Rectal smooth muscle tissue (tissue), 1 donor: ENCODE results near the gene PREP.

Source experiments
- H3K27ac ChIP-seq: one replicate; pipeline ENCODE4 v1.7.0; 2013; ENCODE audit warnings: low read depth, low read length, inconsistent platforms
- H3K27me3 ChIP-seq: one replicate; pipeline ENCODE4 v1.7.0; 2013; ENCODE audit warnings: low read length; ENCODE audit not compliant: control insufficient read depth, insufficient read depth
- H3K36me3 ChIP-seq: one replicate; pipeline ENCODE4 v1.7.0; 2013; ENCODE audit warnings: low read length; ENCODE audit not compliant: control insufficient read depth, insufficient read depth
- H3K4me1 ChIP-seq: one replicate; pipeline ENCODE4 v1.7.0; 2013; ENCODE audit warnings: low read length; ENCODE audit not compliant: control insufficient read depth, insufficient read depth
- H3K4me3 ChIP-seq: one replicate; pipeline ENCODE4 v1.7.0; 2013; ENCODE audit warnings: low read length
- H3K9ac ChIP-seq: one replicate; pipeline ENCODE4 v1.7.0; 2013; ENCODE audit warnings: low read length

Gene PREP

DNA sequence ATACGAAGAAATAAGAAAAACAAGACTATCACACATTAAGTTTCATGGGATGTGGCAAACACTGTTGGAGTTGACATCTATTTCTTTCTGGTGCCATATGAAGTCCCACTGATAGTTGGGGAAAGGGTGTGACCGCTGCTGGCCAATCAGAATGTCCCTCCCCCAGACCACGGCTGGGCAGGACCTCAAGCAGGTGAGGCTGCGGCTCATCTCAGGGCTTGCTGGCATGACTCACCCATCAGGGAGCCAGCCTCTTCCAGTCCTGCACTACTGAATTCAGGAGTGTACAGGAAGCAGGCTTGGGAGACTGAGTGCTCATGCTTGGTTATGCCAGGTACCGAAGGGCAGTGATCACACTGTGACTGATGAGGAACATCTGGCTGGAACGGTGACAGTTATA is 18.9 kb downstream of the PREP start:
- H3K9ac ChIP-seq, result no peak overlapping the region

DNA sequence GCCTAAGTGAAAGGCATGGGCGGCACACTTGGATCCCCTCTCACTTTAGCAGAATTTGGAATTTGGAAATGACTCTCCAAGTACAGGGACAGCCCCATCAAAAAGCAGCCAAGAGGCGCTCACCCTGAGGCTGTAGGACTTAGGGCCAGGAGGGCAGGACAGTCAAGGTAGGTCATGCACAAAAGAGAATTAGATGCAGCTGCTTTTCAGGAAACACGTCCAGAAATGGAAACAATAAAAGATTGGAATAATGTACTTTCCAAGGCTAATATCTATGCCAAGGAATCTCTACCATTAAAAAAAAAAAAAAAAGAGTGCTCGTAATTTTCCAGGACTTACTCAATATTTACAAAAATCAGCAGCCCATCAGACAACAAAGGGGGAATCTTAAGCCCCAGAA is 19.9 kb downstream of the PREP start:
- no peak overlapping the region for H3K4me3 ChIP-seq
- H3K27ac ChIP-seq, result no peak overlapping the region
- no peaks in the 10 kb centered on the region for H3K36me3 ChIP-seq
- H3K4me1 ChIP-seq, result no peaks in the 10 kb centered on the region
- H3K9ac ChIP-seq, result no peak overlapping the region
- no peaks in the 10 kb centered on the region for H3K27me3 ChIP-seq

More for the DNA sequence above, 18.9 kb downstream of the PREP start:
- Histone ChIP-seq H3K36me3 (no peaks in the 10 kb centered on the region), H3K4me3 (no peak overlapping the region), H3K27me3 (no peaks in the 10 kb centered on the region), H3K4me1 (no peaks in the 10 kb centered on the region), H3K27ac (no peak overlapping the region)

DNA sequence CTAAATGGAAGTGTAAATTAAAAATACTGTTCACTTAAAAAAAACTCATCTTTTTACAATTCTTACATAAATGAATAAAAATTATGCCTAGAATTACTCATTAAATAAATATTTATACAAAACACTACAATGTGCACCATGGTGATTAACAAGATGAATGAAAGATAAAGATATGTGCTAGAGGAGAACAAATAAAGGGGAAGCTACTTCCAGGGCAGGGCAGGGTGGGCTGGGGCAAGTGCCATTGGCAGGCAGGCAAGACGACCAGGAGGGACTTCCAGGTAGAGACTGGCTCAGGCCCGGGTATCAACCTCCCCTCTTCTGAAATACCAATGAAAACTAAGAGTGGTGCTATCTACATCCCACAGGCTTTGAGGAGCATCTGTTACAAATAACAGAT is 20.4 kb downstream of the PREP start:
- H3K9ac ChIP-seq, result no peak overlapping the region
- no peaks in the 10 kb centered on the region for H3K27me3 ChIP-seq
- H3K4me1 ChIP-seq, result no peaks in the 10 kb centered on the region
- no peak overlapping the region for H3K27ac ChIP-seq
- H3K36me3 ChIP-seq, result no peaks in the 10 kb centered on the region
- H3K4me3 ChIP-seq, result no peak overlapping the region

DNA sequence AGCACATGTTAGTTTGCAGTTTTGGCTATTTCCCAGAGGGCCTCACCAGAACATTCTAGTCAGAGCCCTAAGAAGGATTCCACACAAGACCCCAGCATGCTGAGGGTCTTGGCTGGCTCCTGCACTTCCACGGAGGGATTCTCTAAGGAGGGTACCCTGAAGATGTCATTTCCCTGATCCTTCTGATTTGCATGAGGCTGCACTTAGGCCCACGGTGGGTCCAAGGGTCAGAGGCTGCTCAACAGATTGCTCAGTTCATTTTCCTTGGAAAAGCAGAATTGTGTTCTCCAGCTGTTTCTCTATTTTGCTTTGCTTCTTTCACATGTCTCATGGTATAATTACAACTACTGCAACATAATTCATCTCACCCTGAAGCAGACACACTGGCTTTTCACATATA is 22.2 kb downstream of the PREP start:
- Histone ChIP-seq H3K27ac (no peak overlapping the region), H3K4me1 (no peaks in the 10 kb centered on the region), H3K36me3 (no peaks in the 10 kb centered on the region), H3K9ac (no peak overlapping the region), H3K4me3 (no peak overlapping the region), H3K27me3 (no peaks in the 10 kb centered on the region)

DNA sequence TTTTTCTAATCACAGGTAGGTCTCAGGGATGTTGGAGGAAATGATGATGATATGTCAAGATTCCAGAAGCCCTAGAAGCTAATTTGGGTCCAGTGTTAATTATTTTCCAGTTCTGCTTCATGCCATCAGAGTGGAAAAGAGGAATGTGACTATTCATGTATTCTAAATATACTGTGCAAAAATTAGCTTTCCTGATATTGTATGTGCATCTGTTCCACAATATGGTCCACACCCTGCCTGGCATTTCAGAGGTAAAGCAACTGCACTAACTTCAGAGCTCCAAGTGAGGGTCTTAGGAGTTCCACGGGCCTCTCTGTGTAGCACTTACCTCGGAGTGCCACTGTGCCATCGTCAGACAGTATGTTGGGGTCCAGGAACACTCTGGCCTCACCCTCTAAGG is 27.1 kb downstream of the PREP start:
- Histone ChIP-seq H3K9ac (no peak overlapping the region), H3K4me3 (no peak overlapping the region), H3K27ac (no peak overlapping the region), H3K4me1 (no peaks in the 10 kb centered on the region), H3K27me3 (no peaks in the 10 kb centered on the region), H3K36me3 (peaks cover 5% of the 10 kb centered on the region)

DNA sequence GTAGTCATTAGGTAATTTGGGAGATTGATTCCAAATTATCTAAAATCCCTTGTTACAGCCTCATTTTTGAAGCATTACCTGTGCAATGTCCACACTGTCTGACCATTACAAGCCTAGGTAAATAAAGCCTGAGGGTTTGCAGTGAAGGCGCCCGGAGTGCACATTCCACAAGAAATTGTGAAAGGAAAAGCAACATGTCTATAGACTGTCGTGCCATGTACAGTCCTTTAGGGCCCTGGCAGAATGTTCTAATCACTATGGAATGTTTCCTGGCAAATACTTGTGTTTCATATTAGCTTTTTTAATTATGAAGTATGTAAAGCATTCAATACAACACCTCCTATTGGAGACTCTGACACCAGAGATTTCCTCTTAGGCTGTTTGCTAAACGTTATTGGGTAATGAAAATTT is 28.9 kb downstream of the PREP start:
- Histone ChIP-seq H3K27me3 (no peaks in the 10 kb centered on the region), H3K9ac (no peak overlapping the region), H3K4me1 (no peaks in the 10 kb centered on the region), H3K27ac (no peak overlapping the region), H3K36me3 (peaks cover 5% of the 10 kb centered on the region), H3K4me3 (no peak overlapping the region)

DNA sequence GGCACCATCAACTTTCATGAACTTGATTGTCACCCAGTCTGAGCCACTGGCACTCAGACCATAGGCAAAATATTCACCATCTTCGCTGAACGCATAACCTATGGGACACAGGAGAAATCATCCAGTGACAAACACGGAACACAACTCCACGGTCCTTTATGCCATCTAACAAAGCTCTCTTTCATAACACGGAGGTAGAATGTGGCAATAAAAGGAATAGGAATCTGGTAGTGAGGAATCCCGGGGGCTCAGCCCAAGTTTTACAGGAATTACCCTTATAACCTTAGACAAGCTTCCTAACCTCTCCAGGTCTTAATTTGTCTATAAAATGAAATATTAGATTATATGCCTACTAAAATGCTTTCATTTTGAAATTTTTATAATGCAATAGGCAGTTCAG is 29.4 kb downstream of the PREP start:
- Histone ChIP-seq H3K4me1 (no peaks in the 10 kb centered on the region), H3K9ac (no peak overlapping the region), H3K27ac (no peak overlapping the region), H3K27me3 (no peaks in the 10 kb centered on the region), H3K36me3 (peaks cover 5% of the 10 kb centered on the region), H3K4me3 (no peak overlapping the region)

DNA sequence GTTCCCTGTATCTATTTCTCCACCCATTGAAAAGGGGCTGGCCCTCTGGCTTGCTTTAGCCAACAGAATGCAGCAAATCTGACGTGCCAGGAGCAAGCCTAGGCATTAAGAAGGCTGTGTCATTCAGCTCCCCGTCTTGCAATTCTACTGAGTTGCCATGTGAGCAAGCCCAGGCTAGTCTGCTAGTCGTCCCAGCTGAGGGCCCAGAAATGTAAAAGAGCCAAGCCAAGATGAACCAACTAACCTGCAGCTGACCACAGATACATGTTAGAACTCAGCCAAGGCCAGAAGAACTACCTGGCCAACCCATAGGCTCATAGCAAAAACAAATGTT is 30.1 kb downstream of the PREP start:
- H3K4me3 ChIP-seq, result no peak overlapping the region
- no peak overlapping the region for H3K27ac ChIP-seq
- no peak overlapping the region for H3K9ac ChIP-seq
- H3K36me3 ChIP-seq, result peaks cover 5% of the 10 kb centered on the region
- H3K4me1 ChIP-seq, result no peaks in the 10 kb centered on the region
- no peaks in the 10 kb centered on the region for H3K27me3 ChIP-seq

DNA sequence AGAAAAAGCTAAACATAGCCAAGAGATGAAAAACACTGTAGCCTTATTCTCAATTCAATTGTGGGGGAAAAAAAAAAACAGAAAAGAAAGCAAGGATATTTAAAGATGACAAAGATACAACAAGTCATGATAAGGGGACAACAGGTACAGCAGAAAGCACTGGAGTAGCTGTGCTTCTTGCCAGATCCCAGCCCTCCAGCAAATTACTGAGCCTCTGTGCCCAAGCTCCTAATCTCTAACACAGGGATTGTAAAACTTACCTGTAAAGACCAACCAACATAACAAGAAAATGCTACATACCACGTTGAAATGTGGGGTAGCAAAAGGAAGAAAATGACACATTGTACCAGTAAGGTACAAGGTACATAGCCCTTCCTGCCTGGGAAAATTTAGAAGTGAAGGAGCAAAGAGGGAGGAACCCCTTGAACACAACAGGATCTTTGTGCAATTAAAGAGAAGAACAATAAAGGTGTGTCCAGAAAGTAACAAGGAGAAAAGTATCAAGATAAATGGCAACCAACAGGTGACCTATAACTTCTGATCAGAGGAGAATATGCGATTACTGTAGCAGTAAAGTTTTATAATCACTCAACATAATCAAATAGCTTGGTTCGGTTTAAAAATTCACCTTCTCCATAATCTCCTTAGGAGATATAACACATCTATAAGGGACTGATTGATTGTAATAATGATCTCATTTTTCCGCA is 30.6 kb downstream of the PREP start:
- Histone ChIP-seq H3K4me1 (no peaks in the 10 kb centered on the region), H3K9ac (no peak overlapping the region), H3K4me3 (no peak overlapping the region), H3K36me3 (peaks cover 5% of the 10 kb centered on the region), H3K27ac (no peak overlapping the region), H3K27me3 (no peaks in the 10 kb centered on the region)

DNA sequence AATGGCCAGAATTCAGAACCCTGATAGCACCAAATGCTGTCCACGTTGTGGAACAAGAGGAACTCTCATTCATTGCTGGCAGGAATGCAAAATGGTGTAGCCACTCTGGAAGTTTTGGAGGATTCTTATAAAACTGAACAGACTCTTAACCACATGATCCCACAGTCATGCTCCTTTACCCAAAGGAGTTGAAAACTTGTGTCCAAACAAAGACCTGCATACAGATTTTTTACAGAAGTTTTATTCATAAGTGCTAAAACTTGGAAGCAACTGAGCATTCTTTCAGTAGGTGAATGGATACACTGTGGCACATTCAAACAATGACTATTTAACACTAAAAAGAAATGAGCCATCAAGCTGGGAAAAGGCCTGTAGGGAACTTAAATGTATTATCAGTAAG is 32.5 kb downstream of the PREP start:
- Histone ChIP-seq H3K9ac (no peak overlapping the region), H3K27ac (no peak overlapping the region), H3K27me3 (no peaks in the 10 kb centered on the region), H3K36me3 (peaks cover 5% of the 10 kb centered on the region), H3K4me1 (no peaks in the 10 kb centered on the region), H3K4me3 (no peak overlapping the region)

DNA sequence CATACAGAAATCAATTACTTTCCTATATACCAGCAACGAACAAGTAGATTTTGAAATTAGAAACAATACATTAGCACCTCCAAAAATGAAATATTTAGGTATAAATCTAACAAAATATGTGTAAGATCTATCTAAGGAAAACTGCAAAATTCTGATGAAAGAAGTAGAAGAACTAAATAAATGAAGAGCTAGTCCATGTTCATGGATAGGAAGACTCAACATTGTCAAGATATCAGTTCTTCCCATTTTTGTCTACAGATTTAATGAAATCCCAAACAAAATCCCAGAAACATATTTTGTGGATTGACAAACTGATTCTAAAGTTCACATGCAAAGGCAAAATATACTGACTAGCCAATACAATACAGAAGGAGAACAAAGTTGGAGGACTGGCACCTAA is 33.7 kb downstream of the PREP start:
- Histone ChIP-seq H3K36me3 (peaks cover 5% of the 10 kb centered on the region), H3K27ac (no peak overlapping the region), H3K9ac (no peak overlapping the region), H3K4me1 (no peaks in the 10 kb centered on the region), H3K4me3 (no peak overlapping the region), H3K27me3 (no peaks in the 10 kb centered on the region)

DNA sequence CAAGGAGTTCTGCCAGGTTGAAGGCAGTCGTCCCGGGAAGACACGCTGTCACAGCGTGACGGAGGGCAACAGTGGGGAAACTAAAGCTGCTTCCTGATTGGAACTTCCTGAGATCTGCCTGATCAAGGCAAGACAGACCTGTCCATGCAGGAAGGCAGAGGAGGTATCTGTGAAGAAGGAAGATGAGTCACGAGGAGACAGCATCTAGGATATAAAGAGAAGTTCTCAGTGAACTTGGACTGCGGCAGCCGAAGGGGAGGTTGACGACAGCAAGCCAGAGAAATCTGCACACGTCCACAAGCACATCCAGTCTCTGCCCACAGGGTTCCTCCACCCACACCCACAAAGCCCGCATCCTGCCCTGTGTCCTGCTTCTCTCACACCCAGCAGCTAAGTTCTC is 38.6 kb downstream of the PREP start:
- H3K9ac ChIP-seq, result no peak overlapping the region
- no peak overlapping the region for H3K4me3 ChIP-seq
- H3K27me3 ChIP-seq, result no peaks in the 10 kb centered on the region
- peaks cover 2% of the 10 kb centered on the region for H3K36me3 ChIP-seq
- no peak overlapping the region for H3K27ac ChIP-seq
- no peaks in the 10 kb centered on the region for H3K4me1 ChIP-seq

DNA sequence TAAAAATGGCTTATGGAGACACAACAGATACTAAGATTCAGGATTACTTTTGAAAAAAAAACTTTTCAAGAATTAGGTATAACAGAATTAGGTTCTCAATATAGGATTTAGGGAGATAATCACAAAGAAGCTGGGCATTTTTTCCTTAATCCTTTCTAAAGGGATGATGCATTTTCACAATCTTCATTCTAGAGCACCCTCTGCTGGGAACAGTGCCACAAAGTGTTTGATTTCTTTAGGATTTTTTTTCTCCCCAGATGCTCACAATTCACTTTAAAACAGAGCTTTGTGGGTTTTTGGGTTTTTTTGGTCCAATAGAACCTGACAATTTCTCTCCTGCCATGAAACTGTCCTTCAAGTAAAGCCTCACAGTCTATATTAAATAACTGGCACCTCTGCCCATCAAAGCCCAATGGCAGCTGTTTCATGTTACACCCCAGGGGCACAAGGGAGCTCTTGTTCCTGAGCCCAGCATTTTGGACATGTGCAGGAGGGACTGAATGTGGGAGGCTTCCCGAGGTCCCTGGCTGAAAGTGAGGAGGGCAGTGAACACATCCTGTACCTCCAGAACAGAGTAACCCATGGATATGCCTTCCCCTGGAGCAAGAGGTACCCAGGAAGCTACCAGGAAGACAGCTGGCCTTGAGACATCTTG is 39.7 kb downstream of the PREP start:
- no peak overlapping the region for H3K27ac ChIP-seq

More for the DNA sequence above, 39.7 kb downstream of the PREP start:
- Histone ChIP-seq H3K4me1 (no peaks in the 10 kb centered on the region), H3K4me3 (no peak overlapping the region), H3K27me3 (no peaks in the 10 kb centered on the region), H3K36me3 (peaks cover 2% of the 10 kb centered on the region), H3K9ac (no peak overlapping the region)
